Measurements from ENCODE around the gene SLC25A5.

SLC25A5 gene

GRCh38 chrX:119459181-119459580, 9.1 kb upstream of the SLC25A5 start:
- no peak overlapping the region for H3K4me3 ChIP-seq (replicated peaks; ENCODE audit: low read depth, low read length)
- DNase-seq (ENCODE audit: low read depth): no peak
- TF ChIP-seq CTCF (IDR thresholded peaks at IDR 0.05; ENCODE audit: low read length, missing control alignments): no peak

- DNase-seq (ENCODE audit: low read depth): no peak
- no peak for TF ChIP-seq CTCF (IDR thresholded peaks at IDR 0.05; ENCODE audit: low read length, missing control alignments)
- H3K4me3 ChIP-seq (replicated peaks; ENCODE audit: low read depth, low read length): no peak overlapping the region
Observed at GRCh38 chrX:119465555-119465954, 2.7 kb upstream of the SLC25A5 start.

GRCh38 chrX:119466970-119467369, 1.3 kb upstream of the SLC25A5 start:
- TF ChIP-seq CTCF (IDR thresholded peaks at IDR 0.05; ENCODE audit: low read length, missing control alignments): no peak

GRCh38 chrX:119467433-119467832, 811 bp upstream of the SLC25A5 start:
- no peak for TF ChIP-seq CTCF (IDR thresholded peaks at IDR 0.05; ENCODE audit: low read length, missing control alignments)
- no peak overlapping the region for H3K4me3 ChIP-seq (replicated peaks; ENCODE audit: low read depth, low read length)
- DNase-seq (ENCODE audit: low read depth): no peak

More at GRCh38 chrX:119466970-119467369, 1.3 kb upstream of the SLC25A5 start:
- DNase-seq (ENCODE audit: low read depth): no peak
- H3K4me3 ChIP-seq (replicated peaks; ENCODE audit: low read depth, low read length): no peak overlapping the region

- peak overlapping the region; percentile 78 for H3K4me3 ChIP-seq (replicated peaks; ENCODE audit: low read depth, low read length)
- peak; percentile 81 for DNase-seq (ENCODE audit: low read depth)
- peak; percentile 19 for TF ChIP-seq CTCF (IDR thresholded peaks at IDR 0.05; ENCODE audit: low read length, missing control alignments)
Observed at GRCh38 chrX:119468551-119469312, 488 bp downstream of the SLC25A5 start.

GRCh38 chrX:119469313-119469635, 1.0 kb downstream of the SLC25A5 start:
- H3K4me3 ChIP-seq (replicated peaks; ENCODE audit: low read depth, low read length): peak overlapping the region; percentile 67
- no peak for TF ChIP-seq CTCF (IDR thresholded peaks at IDR 0.05; ENCODE audit: low read length, missing control alignments)
- no peak for DNase-seq (ENCODE audit: low read depth)
